ENCODE results near the gene LRRC3B. TPM values are rescaled to one million over a fixed set of nuclear protein-coding genes. Genes with fewer than 3 reads are reported as not detected.

Gene LRRC3B
- total RNA-seq, 2 donors from 2014 or later: not detected

- Histone ChIP-seq H3K27me3 (replicated peaks; ENCODE audit: insufficient read depth) (no peaks in the 10 kb centered on the region), H3K4me3 (no peak overlapping the region), H3K36me3 (no peaks in the 10 kb centered on the region), H3K9me3 (no peaks in the 10 kb centered on the region), H3K4me1 (ENCODE audit: control insufficient read depth in 1 of 2, low read depth in 2 of 2) (no peaks in the 10 kb centered on the region), H3K27ac (no peak overlapping the region)
- DNase-seq (ENCODE audit: low spot score) (no peak), ATAC-seq (ENCODE audit: insufficient number of reproducible peaks, low FRiP score, low read depth) (no peak)
- TF ChIP-seq CTCF (IDR thresholded peaks at IDR 0.05): no peak
These were observed 8.4 kb upstream of the LRRC3B start for GRCh38 chr3:26614006-26614685.

DNA sequence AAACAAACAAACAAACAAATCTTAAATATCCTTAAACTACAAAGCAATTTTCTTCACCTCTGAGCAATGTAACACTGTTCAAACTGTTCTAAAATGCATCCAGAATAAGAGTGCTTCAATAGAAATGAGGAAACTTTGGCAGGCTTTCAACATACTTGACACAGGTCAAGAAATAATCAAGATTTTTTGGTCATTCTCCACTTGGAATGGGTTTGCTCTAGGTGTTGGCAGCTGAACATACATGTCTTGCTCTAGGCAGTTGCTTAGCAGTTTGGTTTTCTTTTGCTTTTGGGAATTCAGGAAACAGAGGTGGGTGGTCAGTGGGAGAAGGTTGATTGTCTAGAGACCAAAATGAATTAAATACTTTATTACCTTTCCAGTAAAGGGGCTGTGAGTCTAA lies 1.4 kb upstream of the LRRC3B start:
- Histone ChIP-seq H3K4me3 (no peak overlapping the region), H3K9me3 (no peaks in the 10 kb centered on the region), H3K27me3 (replicated peaks; ENCODE audit: insufficient read depth) (no peaks in the 10 kb centered on the region), H3K4me1 (ENCODE audit: control insufficient read depth in 1 of 2, low read depth in 2 of 2) (peaks cover 0 to 8% of the 10 kb centered on the region in 2 donors), H3K27ac (no peak overlapping the region), H3K36me3 (no peaks in the 10 kb centered on the region)
- TF ChIP-seq CTCF (IDR thresholded peaks at IDR 0.05): no peak
- ATAC-seq (ENCODE audit: insufficient number of reproducible peaks, low FRiP score, low read depth) (no peak), DNase-seq (ENCODE audit: low spot score) (no peak)

DNA sequence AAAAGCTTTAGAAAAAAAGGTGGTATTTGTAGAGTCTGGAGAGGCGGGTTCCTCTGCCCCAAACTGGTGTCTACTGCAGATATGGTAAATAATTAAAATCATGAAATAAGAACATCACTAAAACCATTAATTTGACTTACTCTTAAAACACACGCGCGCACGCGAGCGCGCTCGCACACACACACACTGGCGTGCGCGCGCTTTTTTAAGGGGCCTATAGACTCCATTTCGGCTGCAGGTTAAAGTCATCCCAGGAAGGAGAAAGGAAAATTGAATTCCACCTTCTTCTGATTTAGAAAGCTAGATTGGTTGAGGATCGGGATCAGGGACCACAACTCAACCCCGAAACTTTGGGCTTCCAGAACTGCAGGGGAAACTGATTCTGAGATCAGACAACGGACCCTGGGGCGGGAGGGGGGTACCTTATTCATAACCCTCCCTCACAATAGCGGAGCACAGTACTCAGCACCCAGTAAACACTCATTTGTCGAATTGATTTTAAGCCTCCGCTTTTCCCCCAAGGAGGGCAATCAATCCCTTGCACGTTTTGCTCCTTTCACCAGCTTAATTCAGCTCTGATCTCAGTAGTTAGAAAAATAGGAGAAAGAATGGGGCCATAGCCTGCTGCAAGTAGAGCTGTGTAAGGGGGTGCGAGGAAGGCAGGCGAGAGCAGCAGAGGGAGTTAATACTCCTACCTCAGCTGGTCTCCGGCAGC lies 509 bp upstream of the LRRC3B start:
- ATAC-seq (ENCODE audit: insufficient number of reproducible peaks, low FRiP score, low read depth): no peak
- Histone ChIP-seq H3K36me3 (no peaks in the 10 kb centered on the region), H3K27me3 (replicated peaks; ENCODE audit: insufficient read depth) (no peaks in the 10 kb centered on the region), H3K27ac (no peak overlapping the region), H3K4me3 (peak overlapping the region; percentile 60), H3K4me1 (ENCODE audit: control insufficient read depth in 1 of 2, low read depth in 2 of 2) (peaks cover 0 to 8% of the 10 kb centered on the region in 2 donors), H3K9me3 (no peaks in the 10 kb centered on the region)
- DNase-seq (ENCODE audit: low spot score): no peak
- TF ChIP-seq CTCF (IDR thresholded peaks at IDR 0.05): no peak

DNA sequence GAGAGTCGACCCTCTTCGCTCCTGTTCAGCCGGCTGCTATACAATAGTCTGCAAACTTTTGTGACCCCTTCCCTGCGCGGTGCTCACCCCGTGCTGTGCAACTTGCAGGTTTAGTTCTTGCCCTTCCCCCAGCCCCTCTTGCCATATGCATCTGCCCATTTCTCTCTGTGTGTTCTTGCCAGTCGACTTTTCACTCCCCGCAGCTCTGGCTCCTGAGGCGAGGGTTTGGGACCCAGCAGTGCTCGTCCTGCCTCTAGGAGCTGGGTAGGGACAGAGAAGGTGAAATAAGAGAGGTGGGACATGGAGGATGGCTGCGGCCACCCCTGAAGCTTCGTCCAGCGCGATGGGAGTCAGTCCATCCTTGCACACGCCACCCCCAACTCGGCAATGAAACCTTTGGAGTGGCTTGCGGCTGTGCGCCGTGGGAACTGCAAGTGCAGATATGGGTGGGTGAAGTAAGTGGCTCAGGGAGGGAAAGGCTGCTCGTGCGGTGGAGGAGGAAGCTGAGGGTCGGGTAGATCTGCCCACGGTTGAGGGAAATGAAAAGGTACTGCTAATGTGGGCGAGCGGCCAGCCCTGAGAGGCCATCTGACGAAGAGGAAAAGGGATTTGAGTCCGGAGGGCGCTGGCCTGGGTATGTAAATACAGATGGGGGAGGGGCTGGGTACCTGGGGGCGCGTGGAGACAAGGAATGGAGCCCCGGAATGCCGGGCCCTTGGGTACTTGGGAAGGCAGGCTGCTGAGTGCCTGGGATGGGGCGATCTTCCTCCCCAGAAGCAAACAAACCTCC lies 1.0 kb downstream of the LRRC3B start:
- no peak for ATAC-seq (ENCODE audit: insufficient number of reproducible peaks, low FRiP score, low read depth)
- no peak for TF ChIP-seq CTCF (IDR thresholded peaks at IDR 0.05)
- peaks cover 0 to 8% of the 10 kb centered on the region in 2 donors for H3K4me1 ChIP-seq (ENCODE audit: control insufficient read depth in 1 of 2, low read depth in 2 of 2)
- peak overlapping the region; percentile 60 for H3K4me3 ChIP-seq
- no peaks in the 10 kb centered on the region for H3K36me3 ChIP-seq
- no peaks in the 10 kb centered on the region for H3K27me3 ChIP-seq (replicated peaks; ENCODE audit: insufficient read depth)
- H3K9me3 ChIP-seq: no peaks in the 10 kb centered on the region
- no peak overlapping the region for H3K27ac ChIP-seq
- DNase-seq (ENCODE audit: low spot score): no peak

DNA sequence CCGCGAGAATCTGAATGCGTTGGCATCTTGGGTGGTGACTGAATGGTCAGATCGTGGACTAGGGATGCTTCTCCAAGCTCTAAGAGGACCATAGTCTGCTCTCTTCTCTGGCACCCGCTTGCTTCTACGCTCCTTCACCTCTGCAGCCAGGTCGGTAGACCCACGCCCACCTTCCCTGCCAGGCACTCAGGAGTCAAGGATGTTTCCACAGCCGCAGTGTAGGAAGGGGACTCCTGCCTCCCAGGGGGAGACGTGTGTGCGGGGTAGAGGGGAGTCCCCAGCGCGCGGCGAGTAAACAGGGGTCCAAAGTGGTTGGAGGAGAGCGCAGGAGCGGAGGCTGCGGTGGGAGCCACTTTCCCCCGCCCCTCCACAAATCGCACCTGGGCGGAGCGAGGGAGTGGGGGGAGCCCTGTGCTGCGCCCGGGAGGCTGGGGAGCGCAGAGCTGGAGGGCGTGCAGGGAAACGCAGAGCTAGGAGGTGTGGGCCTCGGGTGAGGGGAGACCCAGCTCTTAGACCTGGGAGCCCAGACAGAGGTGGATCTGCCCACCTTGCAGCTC lies 1.7 kb downstream of the LRRC3B start:
- no peak overlapping the region for H3K27ac ChIP-seq
- no peak for TF ChIP-seq CTCF (IDR thresholded peaks at IDR 0.05)
- H3K27me3 ChIP-seq (replicated peaks; ENCODE audit: insufficient read depth): no peaks in the 10 kb centered on the region
- ATAC-seq (ENCODE audit: insufficient number of reproducible peaks, low FRiP score, low read depth) (no peak), DNase-seq (ENCODE audit: low spot score) (no peak)
- no peaks in the 10 kb centered on the region for H3K9me3 ChIP-seq
- peaks cover 0 to 8% of the 10 kb centered on the region in 2 donors for H3K4me1 ChIP-seq (ENCODE audit: control insufficient read depth in 1 of 2, low read depth in 2 of 2)
- no peaks in the 10 kb centered on the region for H3K36me3 ChIP-seq
- H3K4me3 ChIP-seq: no peak overlapping the region

All from thoracic aorta (tissue), 2 donors.